Activated T-helper 17 cell treated with anti-CD3 and anti-CD28 coated beads, Interleukin-2, amount 50 U/mL, for 72 hours (primary cell): ENCODE data around the gene RAB37. TPM values are rescaled to one million over a fixed set of nuclear protein-coding genes. Genes with fewer than 3 reads are reported as not detected.

Experiments used
- ATAC-seq: fragments of 150-1000 bp; cut with Tn5 transposase; replicated peaks from 2 replicates; pipeline ENCODE4 v1.10.0; 2021; ENCODE audit warnings: mild to moderate bottlenecking, moderate library complexity
- H3K27ac Mint-ChIP-seq: one replicate; pipeline ENCODE4 v1.8.0; 2022; ENCODE audit warnings: mixed read lengths
- H3K27me3 Mint-ChIP-seq: one replicate; pipeline ENCODE4 v1.8.0; 2022; ENCODE audit warnings: mixed read lengths
- H3K36me3 Mint-ChIP-seq: one replicate; pipeline ENCODE4 v1.8.0; 2022; ENCODE audit warnings: low read depth, mild to moderate bottlenecking, mixed read lengths
- H3K4me1 Mint-ChIP-seq: one replicate; pipeline ENCODE4 v1.8.0; 2022; ENCODE audit warnings: mixed read lengths
- H3K4me3 Mint-ChIP-seq: one replicate; pipeline ENCODE4 v1.8.0; 2022; ENCODE audit warnings: mild to moderate bottlenecking, mixed read lengths
- H3K9me3 Mint-ChIP-seq: one replicate; pipeline ENCODE4 v1.8.0; 2022; ENCODE audit warnings: mixed read lengths
- total RNA-seq, 2 donors: library from RNA; stranded (reverse); gene quantifications; one replicate each; pipeline ENCODE4 v1.2.3, GENCODE V29; 2022

Gene RAB37
- total RNA-seq, 2 donors from 2014 or later: 2.5 to 3.4 TPM

DNA sequence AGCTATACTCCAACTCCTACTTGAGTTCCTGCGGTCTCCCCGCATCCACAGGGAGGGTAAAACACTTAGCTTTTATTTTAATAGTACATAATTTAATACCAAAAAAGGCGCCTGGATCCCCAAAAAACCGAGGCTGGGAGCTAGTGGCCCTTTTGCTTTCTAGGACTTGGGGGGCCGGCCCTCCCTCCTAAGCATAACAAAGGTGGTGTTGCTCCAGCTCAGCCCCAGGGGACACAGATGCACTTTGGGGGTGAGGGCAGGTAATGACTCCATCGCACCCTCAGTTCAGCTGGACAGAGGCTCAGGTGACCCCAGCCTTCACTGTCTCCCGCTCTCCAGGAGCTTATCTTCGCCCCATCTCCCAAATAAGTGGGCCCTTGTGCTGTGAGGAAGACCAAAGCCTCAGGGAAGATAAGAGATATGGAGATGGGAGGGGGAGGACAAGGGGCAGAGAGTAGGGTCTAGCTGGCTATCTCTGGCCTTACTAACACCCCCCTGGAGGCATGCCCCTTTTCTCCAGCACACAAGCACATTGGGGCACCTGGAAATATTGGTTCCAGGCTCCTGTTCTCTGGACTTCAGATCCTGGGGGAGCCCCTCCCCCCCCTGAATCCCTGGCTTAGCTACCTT, 8.6 kb downstream of the RAB37 start:
- Mint-ChIP-seq H3K27me3 (no peaks in the 10 kb centered on the region), H3K36me3 (peaks cover 13% of the 10 kb centered on the region), H3K4me1 (peaks cover 36% of the 10 kb centered on the region), H3K9me3 (no peaks in the 10 kb centered on the region), H3K4me3 (no peak overlapping the region), H3K27ac (no peak overlapping the region)
- ATAC-seq: no peak

DNA sequence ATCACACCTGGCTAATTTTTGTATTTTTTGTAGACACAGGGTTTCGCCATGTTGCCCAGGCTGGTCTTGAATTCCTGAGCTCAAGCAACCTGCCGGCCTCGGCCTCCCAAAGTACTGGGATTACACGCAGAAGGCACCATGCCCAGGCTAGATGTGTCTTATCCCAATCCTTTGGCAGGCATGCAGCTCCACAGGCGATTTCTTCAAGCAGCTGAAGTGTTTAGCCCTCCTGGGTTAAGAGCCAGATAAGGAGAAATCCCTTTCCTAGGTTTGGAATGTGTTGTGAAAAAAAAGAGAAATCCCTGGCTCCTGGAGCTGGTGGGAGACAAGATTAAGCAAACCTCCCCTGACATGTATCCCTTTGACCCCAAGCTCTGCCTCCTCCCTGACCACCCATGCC, 9.3 kb downstream of the RAB37 start:
- no peak for ATAC-seq
- peaks cover 21% of the 10 kb centered on the region for H3K36me3 Mint-ChIP-seq
- no peaks in the 10 kb centered on the region for H3K9me3 Mint-ChIP-seq
- H3K27ac Mint-ChIP-seq: peak overlapping the region; percentile 31
- peak overlapping the region; percentile 100 for H3K4me3 Mint-ChIP-seq
- H3K4me1 Mint-ChIP-seq: peaks cover 36% of the 10 kb centered on the region
- no peaks in the 10 kb centered on the region for H3K27me3 Mint-ChIP-seq

DNA sequence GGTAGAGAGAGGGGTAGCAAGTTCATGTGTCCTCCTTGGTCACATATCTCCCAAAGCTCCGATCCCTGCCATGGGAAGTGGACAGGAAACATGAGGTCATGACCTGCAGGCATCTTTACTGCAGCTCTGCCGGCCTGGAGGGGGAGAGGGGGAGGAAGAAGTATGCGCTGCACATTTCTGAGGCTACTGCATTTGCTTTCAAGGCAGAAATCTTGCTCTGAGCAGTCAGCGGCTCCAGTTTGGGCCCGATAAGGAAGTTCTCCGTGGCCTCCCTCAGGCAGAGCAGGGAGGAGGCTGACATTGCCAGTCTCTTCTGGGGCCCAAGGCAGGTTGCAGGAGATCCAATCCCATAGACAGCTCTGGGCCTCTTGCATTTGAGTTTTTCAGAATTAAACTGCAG, 9.9 kb downstream of the RAB37 start:
- peaks cover 26% of the 10 kb centered on the region for H3K36me3 Mint-ChIP-seq
- ATAC-seq: no peak
- no peaks in the 10 kb centered on the region for H3K9me3 Mint-ChIP-seq
- H3K4me1 Mint-ChIP-seq: peaks cover 31% of the 10 kb centered on the region
- H3K27ac Mint-ChIP-seq: peak overlapping the region; percentile 31
- peak overlapping the region; percentile 100 for H3K4me3 Mint-ChIP-seq
- H3K27me3 Mint-ChIP-seq: no peaks in the 10 kb centered on the region

DNA sequence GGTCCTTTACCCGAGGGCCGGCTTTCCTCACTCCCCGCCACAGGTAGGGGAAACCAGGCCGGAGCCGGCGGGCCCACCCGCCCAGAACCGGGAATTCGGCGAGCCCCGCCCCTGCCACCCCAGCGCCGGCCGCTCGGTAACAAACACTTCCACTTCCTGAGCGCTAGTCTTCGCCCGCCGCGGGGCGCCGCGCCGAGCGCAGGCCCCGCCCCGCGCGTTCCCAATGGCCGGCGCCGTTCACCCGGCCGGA, 11.1 kb downstream of the RAB37 start:
- no peak overlapping the region for H3K27ac Mint-ChIP-seq
- H3K4me3 Mint-ChIP-seq: peak overlapping the region; percentile 100
- H3K4me1 Mint-ChIP-seq: peaks cover 34% of the 10 kb centered on the region
- ATAC-seq: no peak
- H3K36me3 Mint-ChIP-seq: peaks cover 39% of the 10 kb centered on the region
- H3K27me3 Mint-ChIP-seq: no peaks in the 10 kb centered on the region
- H3K9me3 Mint-ChIP-seq: no peaks in the 10 kb centered on the region

DNA sequence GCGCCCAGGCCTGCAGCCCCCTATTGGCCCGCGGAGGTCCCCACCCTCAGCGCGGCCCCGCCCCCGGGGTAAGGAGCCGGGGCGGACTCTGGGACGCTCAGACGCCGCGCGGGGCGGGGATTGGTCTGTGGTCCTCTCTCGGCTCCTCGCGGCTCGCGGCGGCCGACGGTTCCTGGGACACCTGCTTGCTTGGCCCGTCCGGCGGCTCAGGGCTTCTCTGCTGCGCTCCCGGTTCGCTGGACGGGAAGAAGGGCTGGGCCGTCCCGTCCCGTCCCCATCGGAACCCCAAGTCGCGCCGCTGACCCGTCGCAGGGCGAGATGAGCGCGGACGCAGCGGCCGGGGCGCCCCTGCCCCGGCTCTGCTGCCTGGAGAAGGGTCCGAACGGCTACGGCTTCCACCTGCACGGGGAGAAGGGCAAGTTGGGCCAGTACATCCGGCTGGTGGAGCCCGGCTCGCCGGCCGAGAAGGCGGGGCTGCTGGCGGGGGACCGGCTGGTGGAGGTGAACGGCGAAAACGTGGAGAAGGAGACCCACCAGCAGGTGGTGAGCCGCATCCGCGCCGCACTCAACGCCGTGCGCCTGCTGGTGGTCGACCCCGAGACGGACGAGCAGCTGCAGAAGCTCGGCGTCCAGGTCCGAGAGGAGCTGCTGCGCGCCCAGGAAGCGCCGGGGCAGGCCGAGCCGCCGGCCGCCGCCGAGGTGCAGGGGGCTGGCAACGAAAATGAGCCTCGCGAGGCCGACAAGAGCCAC, 11.6 kb downstream of the RAB37 start, which contains the start of gene NHERF1:
TSS of gene NHERF1 (plus strand) at position 100 of the 750 bp plus-strand sequence. CDS start at position 319, 219 bp downstream.
- no peaks in the 10 kb centered on the region for H3K9me3 Mint-ChIP-seq
- peak; percentile 91 for ATAC-seq
- H3K4me3 Mint-ChIP-seq: peak within 1 kb of the TSS; percentile 100
- H3K27ac Mint-ChIP-seq: peak within 1 kb of the TSS; percentile 98
- H3K27me3 Mint-ChIP-seq: no peaks in the 10 kb centered on the region
- H3K36me3 Mint-ChIP-seq: peaks cover 44% of the 10 kb centered on the region
- H3K4me1 Mint-ChIP-seq: peaks cover 29% of the 10 kb centered on the region

DNA sequence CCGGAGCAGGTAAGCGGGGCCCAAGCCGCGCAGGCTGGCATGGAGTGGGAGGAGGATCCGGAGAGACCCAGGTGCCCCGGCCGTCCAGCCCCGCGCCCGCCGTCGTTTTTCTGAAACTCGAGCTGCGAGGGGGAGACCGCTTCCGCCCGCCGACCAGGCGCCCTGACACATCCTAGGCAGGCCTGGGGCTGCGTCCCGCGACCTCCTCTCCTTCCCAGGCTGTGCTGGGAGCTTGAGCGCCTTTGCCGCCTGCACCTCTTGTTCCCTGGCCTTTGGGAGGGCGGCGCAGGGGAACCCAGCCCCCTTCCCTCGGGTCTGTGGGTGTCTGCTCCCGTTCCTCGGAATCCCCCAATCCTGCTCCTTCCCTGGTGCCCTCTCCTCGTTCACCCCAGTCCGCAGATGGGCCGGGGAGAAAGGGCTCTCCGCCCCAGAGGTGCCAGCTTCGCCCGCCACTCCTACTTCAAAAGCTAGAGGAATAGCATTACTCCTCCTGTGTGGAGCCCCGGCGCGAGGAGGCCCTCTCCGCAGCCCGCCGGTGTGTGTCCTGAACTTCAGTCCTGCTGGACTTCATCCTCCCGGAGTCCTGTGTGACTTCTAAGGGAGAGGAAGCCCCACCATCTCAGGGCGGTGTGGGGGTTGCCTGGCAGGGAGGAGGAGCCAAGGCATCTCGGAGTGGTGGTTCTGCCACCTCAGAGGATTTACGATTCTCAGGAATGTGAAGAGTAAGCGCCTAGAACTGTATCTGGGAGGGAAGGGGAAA, 12.4 kb downstream of the RAB37 start:
- Mint-ChIP-seq H3K27ac (peak overlapping the region; percentile 98), H3K27me3 (no peaks in the 10 kb centered on the region), H3K4me1 (peaks cover 23% of the 10 kb centered on the region), H3K36me3 (peaks cover 51% of the 10 kb centered on the region), H3K4me3 (peak overlapping the region; percentile 100), H3K9me3 (no peaks in the 10 kb centered on the region)
- peak; percentile 22 for ATAC-seq

DNA sequence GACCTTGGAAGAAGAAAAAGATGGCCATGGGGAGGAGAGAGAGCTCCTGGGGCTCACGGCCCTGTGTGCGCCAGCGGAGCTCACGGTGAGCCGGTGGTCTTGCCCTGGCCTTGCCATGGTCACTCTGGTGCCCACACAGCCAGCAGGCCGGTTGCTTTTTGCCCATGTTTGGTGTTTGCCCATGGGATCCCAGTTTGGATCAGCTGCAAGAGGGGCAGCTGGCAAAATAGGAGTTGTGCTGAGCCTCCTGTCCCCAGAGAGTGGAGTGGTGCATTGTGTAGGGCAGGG, 12.9 kb downstream of the RAB37 start:
- Mint-ChIP-seq H3K27ac (peak overlapping the region; percentile 98), H3K9me3 (no peaks in the 10 kb centered on the region), H3K4me3 (peak overlapping the region; percentile 100), H3K27me3 (no peaks in the 10 kb centered on the region), H3K4me1 (peaks cover 20% of the 10 kb centered on the region), H3K36me3 (peaks cover 57% of the 10 kb centered on the region)
- ATAC-seq: no peak

DNA sequence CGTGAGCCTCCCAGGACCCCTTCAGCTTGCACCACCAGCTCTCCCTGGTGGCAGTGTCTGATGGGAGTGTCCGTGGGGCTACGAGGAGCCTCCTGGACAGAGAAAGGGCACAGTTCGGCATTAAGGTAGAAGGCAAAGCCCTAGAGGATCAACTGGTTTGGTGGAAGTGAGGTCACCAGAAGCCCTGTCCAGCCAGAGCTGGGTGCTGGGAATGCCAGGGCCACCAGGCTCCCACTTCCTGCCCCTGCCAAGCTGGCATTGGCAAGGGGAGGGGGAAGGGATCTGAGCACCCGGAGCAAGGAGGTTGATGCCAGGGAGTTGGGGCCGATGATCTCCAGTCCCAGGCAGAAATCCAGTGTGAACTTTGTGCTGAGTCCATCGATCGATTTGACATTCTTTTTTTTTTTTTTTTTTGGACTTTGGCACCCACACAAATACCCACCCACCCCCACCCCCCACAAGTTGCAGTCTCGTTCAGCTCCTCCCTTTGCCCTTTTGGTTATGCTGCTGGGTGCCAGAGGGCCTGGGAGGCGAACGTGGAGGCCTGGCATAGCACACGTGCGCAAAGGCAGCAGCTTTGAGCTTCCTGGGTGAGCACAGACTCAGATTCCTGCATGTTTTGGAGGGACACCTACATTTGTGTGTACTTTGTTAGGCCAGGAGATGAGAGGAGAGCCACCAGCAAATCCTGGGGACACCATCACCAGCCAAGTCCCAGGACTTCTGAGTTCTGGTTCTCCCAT, 13.4 kb downstream of the RAB37 start:
- peaks cover 62% of the 10 kb centered on the region for H3K36me3 Mint-ChIP-seq
- ATAC-seq: no peak

DNA sequence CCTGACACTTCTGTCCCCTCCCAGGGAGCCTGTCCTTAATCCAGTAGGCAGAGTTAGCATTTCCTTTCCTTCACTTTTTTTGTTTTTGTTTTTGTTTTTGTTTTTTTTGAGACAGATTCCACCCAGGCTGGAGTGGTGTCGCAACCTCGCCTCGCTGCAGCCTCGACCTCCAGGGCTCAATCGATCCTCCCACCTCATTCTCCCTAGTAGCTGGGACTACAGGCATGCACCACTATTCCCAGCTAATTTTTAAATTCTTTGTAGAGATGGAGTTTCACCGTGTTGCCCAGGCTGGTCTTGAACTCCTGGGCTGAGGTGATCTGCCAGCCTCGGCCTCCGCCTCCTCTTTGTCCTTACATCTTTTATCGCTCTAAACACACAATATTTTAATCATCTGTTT, 15.4 kb downstream of the RAB37 start:
- peaks cover 63% of the 10 kb centered on the region for H3K36me3 Mint-ChIP-seq
- peaks cover 18% of the 10 kb centered on the region for H3K4me1 Mint-ChIP-seq
- no peaks in the 10 kb centered on the region for H3K27me3 Mint-ChIP-seq
- ATAC-seq: no peak
- H3K27ac Mint-ChIP-seq: peak overlapping the region; percentile 98
- H3K4me3 Mint-ChIP-seq: peak overlapping the region; percentile 100
- no peaks in the 10 kb centered on the region for H3K9me3 Mint-ChIP-seq

More for the DNA sequence above, 13.4 kb downstream of the RAB37 start:
- Mint-ChIP-seq H3K9me3 (no peaks in the 10 kb centered on the region), H3K27ac (peak overlapping the region; percentile 98), H3K4me3 (peak overlapping the region; percentile 100), H3K4me1 (peaks cover 25% of the 10 kb centered on the region), H3K27me3 (no peaks in the 10 kb centered on the region)

DNA sequence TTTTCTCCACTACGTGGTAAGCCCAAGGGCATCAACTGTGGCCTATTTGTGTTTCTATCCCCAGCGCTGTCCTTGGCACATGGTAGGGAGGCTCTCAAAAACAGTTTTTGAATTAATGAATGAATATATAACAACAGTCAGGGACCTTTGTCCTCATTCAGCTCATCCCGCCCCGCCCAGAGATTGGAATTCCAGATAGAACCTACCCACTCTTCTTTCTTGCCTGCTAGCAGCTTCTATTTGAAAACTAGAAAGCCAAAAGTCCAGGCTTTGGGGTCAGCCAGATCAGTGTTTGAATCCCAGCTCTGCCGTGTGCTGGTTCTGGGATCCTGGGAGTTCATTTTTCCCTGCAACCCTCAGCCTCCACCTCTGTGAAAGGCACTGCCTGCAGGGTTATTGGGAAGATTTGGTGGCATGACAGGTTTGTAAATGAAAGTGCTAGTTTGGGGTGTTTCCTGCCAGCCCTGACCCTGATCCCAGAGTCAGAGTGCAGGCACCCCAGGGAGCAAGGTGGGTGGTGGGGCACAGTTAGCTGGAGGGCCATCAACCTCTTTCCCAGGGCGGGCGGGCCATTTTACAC, 15.9 kb downstream of the RAB37 start:
- Mint-ChIP-seq H3K4me1 (peaks cover 23% of the 10 kb centered on the region), H3K36me3 (peaks cover 63% of the 10 kb centered on the region), H3K4me3 (peak overlapping the region; percentile 100), H3K9me3 (no peaks in the 10 kb centered on the region), H3K27ac (peak overlapping the region; percentile 98), H3K27me3 (no peaks in the 10 kb centered on the region)
- no peak for ATAC-seq

DNA sequence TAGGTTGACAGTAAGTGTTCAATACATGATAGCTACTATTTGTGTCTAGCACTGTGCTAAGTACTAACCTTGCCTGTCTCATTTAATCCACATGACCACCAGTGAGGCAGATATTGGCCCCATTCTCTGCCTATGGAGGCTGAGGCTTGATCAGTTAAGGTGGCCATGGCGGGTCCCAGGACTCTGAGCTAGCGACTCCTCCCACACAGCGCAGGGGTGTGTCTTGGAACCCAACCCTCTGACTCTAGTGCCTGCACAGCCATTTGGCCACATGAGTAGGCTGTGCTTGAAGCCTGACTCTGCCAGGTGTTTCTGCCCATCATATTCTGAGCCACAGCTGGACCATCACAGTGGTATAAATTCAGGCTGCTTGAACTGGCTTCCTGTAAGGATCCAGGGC, 17.8 kb downstream of the RAB37 start:
- Mint-ChIP-seq H3K4me3 (peak overlapping the region; percentile 100), H3K27me3 (no peaks in the 10 kb centered on the region), H3K9me3 (no peaks in the 10 kb centered on the region), H3K27ac (peak overlapping the region; percentile 25), H3K4me1 (peaks cover 41% of the 10 kb centered on the region), H3K36me3 (peaks cover 57% of the 10 kb centered on the region)
- no peak for ATAC-seq

DNA sequence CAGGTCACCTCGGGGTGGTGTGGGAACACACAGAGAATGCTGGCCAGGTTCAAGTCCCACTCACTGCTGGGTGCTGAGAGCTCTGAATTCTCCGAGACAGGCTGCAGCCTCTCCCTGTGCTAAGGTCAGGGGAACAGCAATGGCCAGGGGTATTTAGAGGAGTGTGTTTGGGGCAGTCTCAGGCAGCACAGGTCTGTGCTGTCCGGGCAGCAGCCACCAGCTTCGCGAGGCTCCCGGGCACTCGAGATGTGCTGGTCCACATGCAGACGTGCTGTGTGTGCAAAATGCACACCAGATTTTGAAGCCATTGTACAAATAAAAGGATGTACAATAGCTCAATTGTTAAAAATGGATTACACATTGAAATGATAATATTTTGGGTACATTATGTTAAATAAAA, 18.5 kb downstream of the RAB37 start:
- ATAC-seq: no peak
- H3K27ac Mint-ChIP-seq: peak overlapping the region; percentile 25

DNA sequence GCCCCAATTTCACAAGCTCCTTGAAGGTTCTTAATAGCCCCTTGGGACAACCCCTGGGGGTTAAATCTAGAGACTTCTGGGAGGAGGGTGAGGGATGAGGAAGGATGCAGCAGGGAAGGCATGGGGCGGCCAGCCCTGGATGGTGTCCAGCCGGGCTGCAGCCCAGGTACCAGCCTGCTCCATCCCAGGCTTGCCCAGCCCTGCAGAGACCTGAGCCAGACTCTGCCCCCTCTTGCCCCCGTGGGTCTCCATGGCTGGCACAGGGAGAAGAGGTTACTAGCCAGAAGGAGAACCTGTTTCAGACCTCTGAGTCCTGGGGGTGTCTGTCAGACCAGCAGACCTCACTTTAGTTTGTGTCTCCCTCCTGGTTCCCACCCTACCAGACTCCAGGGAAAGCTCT, 19.8 kb downstream of the RAB37 start:
- peak overlapping the region; percentile 74 for H3K4me3 Mint-ChIP-seq
- no peak for ATAC-seq
- H3K4me1 Mint-ChIP-seq: peaks cover 41% of the 10 kb centered on the region
- peak overlapping the region; percentile 83 for H3K27ac Mint-ChIP-seq
- H3K9me3 Mint-ChIP-seq: no peaks in the 10 kb centered on the region
- no peaks in the 10 kb centered on the region for H3K27me3 Mint-ChIP-seq
- peaks cover 37% of the 10 kb centered on the region for H3K36me3 Mint-ChIP-seq

More for the DNA sequence above, 18.5 kb downstream of the RAB37 start:
- Mint-ChIP-seq H3K9me3 (no peaks in the 10 kb centered on the region), H3K4me3 (peak overlapping the region; percentile 100), H3K4me1 (peaks cover 41% of the 10 kb centered on the region), H3K27me3 (no peaks in the 10 kb centered on the region), H3K36me3 (peaks cover 50% of the 10 kb centered on the region)

DNA sequence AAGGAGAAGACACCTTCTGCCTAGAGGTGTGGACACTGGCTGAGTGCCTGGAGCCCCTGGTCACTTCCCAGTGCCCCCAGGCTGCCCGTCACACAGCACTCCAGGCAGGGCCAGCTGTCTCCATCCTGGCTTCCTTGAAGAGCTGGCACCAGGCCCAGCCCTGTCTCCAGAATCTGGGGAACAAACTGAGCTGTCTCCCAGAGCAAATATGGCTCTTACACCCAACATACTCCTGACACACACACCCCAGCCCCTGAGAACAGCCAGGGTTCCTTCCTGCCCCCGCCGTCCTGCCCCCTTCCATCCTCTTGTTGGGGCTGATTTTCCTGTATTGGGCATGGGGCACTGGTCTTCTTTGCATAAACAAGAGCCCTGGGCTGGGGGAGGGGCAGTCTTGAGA, 20.4 kb downstream of the RAB37 start:
- peaks cover 37% of the 10 kb centered on the region for H3K4me1 Mint-ChIP-seq
- H3K36me3 Mint-ChIP-seq: peaks cover 31% of the 10 kb centered on the region
- H3K27me3 Mint-ChIP-seq: no peaks in the 10 kb centered on the region
- no peak for ATAC-seq
- H3K4me3 Mint-ChIP-seq: peak overlapping the region; percentile 74
- H3K9me3 Mint-ChIP-seq: no peaks in the 10 kb centered on the region
- peak overlapping the region; percentile 83 for H3K27ac Mint-ChIP-seq
